K562 (cell line): ENCODE results near the gene PLTP. TPM values are rescaled to one million over a fixed set of nuclear protein-coding genes. Genes with fewer than 3 reads are reported as not detected.

Source experiments
- CBFA2T3 ChIP-seq: fragments of 450-650 bp; IDR thresholded peaks from 2 replicates; pipeline ENCODE4 v1.6.1; 2017
- CHD2 ChIP-seq: IDR thresholded peaks from 2 replicates; pipeline ENCODE4 v1.6.1; 2011; ENCODE audit warnings: low read depth, low read length
- FOXA1 ChIP-seq: fragments of 450-650 bp; IDR thresholded peaks from 2 replicates; pipeline ENCODE4 v1.6.1; 2016; ENCODE audit warnings: mild to moderate bottlenecking, borderline replicate concordance
- FOXM1 ChIP-seq, 2 experiments: fragments of 450-650 bp in 1 of 2; sonication (generic) in 1 of 2; formaldehyde crosslinking in 1 of 2; IDR thresholded peaks; 2 replicates each; pipeline versions ENCODE4 v1.6.1 to v1.9.0; 2017 to 2022; ENCODE audit warnings: low read depth in 2 of 2, mild to moderate bottlenecking in 2 of 2, missing genetic modification reagents in 1 of 2, moderate library complexity in 1 of 2
- GTF2E2 ChIP-seq: fragments of 200-800 bp; sonication (Bioruptor generic); IDR thresholded peaks from 2 replicates; pipeline ENCODE4 v1.6.1; 2016; ENCODE audit warnings: missing genetic modification characterization, missing compliant biosample characterization
- HMGN3 ChIP-seq: IDR thresholded peaks from 2 replicates; pipeline ENCODE4 v1.6.1; 2011; ENCODE audit warnings: borderline replicate concordance, low read depth, mild to moderate bottlenecking, mixed read lengths, low read length; ENCODE audit not compliant: insufficient read length; ENCODE audit errors: extremely low read depth
- KDM4B ChIP-seq, 2 experiments: fragments of 450-650 bp in 1 of 2; sonication (generic) in 1 of 2; IDR thresholded peaks; 2 replicates each; pipeline ENCODE4 v1.6.1; 2016 to 2017; ENCODE audit warnings: borderline replicate concordance in 2 of 2, antibody characterized with exemption in 1 of 2, low read depth in 1 of 2, mild to moderate bottlenecking in 1 of 2
- KDM5B ChIP-seq: fragments of 200-600 bp; sonication (generic); IDR thresholded peaks from 2 replicates; pipeline ENCODE4 v1.6.1; 2012; ENCODE audit warnings: low read depth, mild to moderate bottlenecking, moderate library complexity, low read length, control low read depth, inconsistent platforms; ENCODE audit not compliant: insufficient replicate concordance
- MAX ChIP-seq: sonication (generic); formaldehyde crosslinking; IDR thresholded peaks from 2 replicates; pipeline ENCODE4 v1.9.0; 2022; ENCODE audit warnings: mild to moderate bottlenecking, missing genetic modification reagents
- MTA3 ChIP-seq: fragments of 450-650 bp; formaldehyde crosslinking; IDR thresholded peaks from 2 replicates; pipeline ENCODE4 v1.6.1; 2017; ENCODE audit warnings: mild to moderate bottlenecking, borderline replicate concordance
- NFRKB ChIP-seq: fragments of 450-650 bp; IDR thresholded peaks from 2 replicates; pipeline ENCODE4 v1.6.1; 2016; ENCODE audit warnings: low read depth
- NR2C1 ChIP-seq, 2 experiments: fragments of 450-650 bp; IDR thresholded peaks; 2 replicates each; pipeline ENCODE4 v1.6.1; 2017; ENCODE audit warnings: mild to moderate bottlenecking in 2 of 2, antibody characterized with exemption in 1 of 2, inconsistent platforms in 1 of 2, missing compliant biosample characterization in 1 of 2, missing genetic modification characterization in 1 of 2
- PHF8 ChIP-seq: fragments of 200-600 bp; sonication (generic); IDR thresholded peaks from 2 replicates; pipeline ENCODE4 v1.6.1; 2012; ENCODE audit warnings: mixed run types, mild to moderate bottlenecking, inconsistent platforms, low read length, moderate library complexity, borderline replicate concordance
- PML ChIP-seq: IDR thresholded peaks from 2 replicates; pipeline ENCODE4 v1.6.1; 2012; ENCODE audit warnings: low read length, inconsistent platforms
- POLR2A ChIP-seq: fragments of 450-650 bp; conservative IDR thresholded peaks from 2 replicates; pipeline ENCODE4 v1.6.1; 2016
- POU5F1 ChIP-seq: fragments of 150-350 bp; IDR thresholded peaks from 2 replicates; pipeline ENCODE4 v1.6.1; 2014; ENCODE audit warnings: borderline replicate concordance, low read length, low read depth, mild to moderate bottlenecking; ENCODE audit not compliant: partially characterized antibody
- RAD51 ChIP-seq: fragments of 450-650 bp; IDR thresholded peaks from 2 replicates; pipeline ENCODE4 v1.7.1; 2016; ENCODE audit warnings: low read depth, mild to moderate bottlenecking, borderline replicate concordance
- RBFOX2 ChIP-seq: fragments of 200-400 bp; formaldehyde crosslinking; IDR thresholded peaks from 2 replicates; pipeline ENCODE4 v1.6.1; 2017; ENCODE audit warnings: low read depth, mild to moderate bottlenecking, low read length, moderate library complexity
- RFX1 ChIP-seq: fragments of 450-650 bp; IDR thresholded peaks from 2 replicates; pipeline ENCODE4 v1.6.1; 2016; ENCODE audit warnings: mild to moderate bottlenecking, moderate library complexity
- SAFB2 ChIP-seq: fragments of 200-400 bp; formaldehyde crosslinking; IDR thresholded peaks from 2 replicates; pipeline ENCODE4 v1.6.1; 2018; ENCODE audit warnings: borderline replicate concordance, low read length, low read depth, moderate library complexity; ENCODE audit not compliant: severe bottlenecking
- SREBF2 ChIP-seq: sonication (generic); formaldehyde crosslinking; IDR thresholded peaks from 2 replicates; pipeline ENCODE4 v1.4.0; 2020; ENCODE audit warnings: mild to moderate bottlenecking, missing genetic modification reagents
- SUPT5H ChIP-seq: fragments of 450-650 bp; IDR thresholded peaks from 2 replicates; pipeline ENCODE4 v1.6.1; 2016
- TBP ChIP-seq: optimal IDR thresholded peaks from 2 replicates; pipeline ENCODE3; 2011; ENCODE audit warnings: low read depth, low read length, improper control_type of control experiment
- TCFL5 ChIP-seq: fragments of 250-450 bp; sonication (Bioruptor Pico); conservative IDR thresholded peaks from 2 replicates; pipeline ENCODE4 v1.6.1; 2021; ENCODE audit warnings: mild to moderate bottlenecking, moderate library complexity, matching md5 sums
- ZBTB33 ChIP-seq: sonication (generic); formaldehyde crosslinking; IDR thresholded peaks from 2 replicates; pipeline ENCODE4 v1.8.1; 2023; ENCODE audit warnings: mild to moderate bottlenecking, missing genetic modification reagents
- ZC3H4 ChIP-seq: sonication (generic); formaldehyde crosslinking; IDR thresholded peaks from 2 replicates; pipeline ENCODE4 v1.9.0; 2021; ENCODE audit warnings: missing genetic modification reagents, borderline replicate concordance
- polyA plus RNA-seq, 8 experiments: library from polyadenylated mRNA; depleted of rRNA in 4 of 8; stranded (reverse) in 5 of 8; unstranded in 3 of 8; fragments of >200 nt; fragmentation: Nextera tagmentation in 2 of 8; fragmentation: Illumina TruSeq in 1 of 8; extraction: Ambion mirVana in 2 of 8; extraction: Trizol in 1 of 8; gene quantifications; 2 replicates each; pipeline versions ENCODE4 v1.2.1 to v1.2.3, GENCODE V29; 2011 to 2014; ENCODE audit warnings: inconsistent platforms in 1 of 8, missing spikeins in 1 of 8
- total RNA-seq, 7 experiments: library from RNA; depleted of rRNA in 6 of 7; stranded (reverse); fragments of >200 nt in 6 of 7; fragmentation: Illumina TruSeq in 2 of 7; extraction: Trizol in 2 of 7; gene quantifications; 2 replicates each; pipeline versions ENCODE4 v1.2.1 to v1.2.3, GENCODE V29; 2011 to 2021; ENCODE audit warnings: low replicate concordance in 1 of 7

PLTP gene
- total and polyA plus RNA-seq, 9 of the 15 experiments (the other 6 are each of a cell fraction or from before 2014, with no cell fraction given), result 2.8 to 29.3 (median 17.6) TPM

- TF ChIP-seq MTA3 (no peak), TBP (peak; percentile 76), SAFB2 (no peak), PML (no peak), KDM4B (IDR thresholded peaks at IDR 0.05; ENCODE audit: borderline replicate concordance in 2 of 2, low read depth in 1 of 2) (no peak), NFRKB (peak; percentile 7; the same call in 1 of the 2 replicates), KDM5B (peak; percentile 50), TCFL5 (CRISPR knock-in tag) (no peak), GTF2E2 (tag) (0 out of 2 replicates have a peak, but pooled peaks have one; percentile 32), NR2C1 (IDR thresholded peaks at IDR 0.05) (no peak), NR2C1 (tag; IDR thresholded peaks at IDR 0.05) (no peak), SREBF2 (CRISPR knock-in tag) (0 out of 2 replicates have a peak, but pooled peaks have one; percentile 2), MAX (0 out of 2 replicates have a peak, but pooled peaks have one; percentile 10), SUPT5H (peak; percentile 39), PHF8 (peak; percentile 8; the same call in 1 of the 2 replicates), POLR2A (peak; percentile 15), FOXM1 (IDR thresholded peaks at IDR 0.05; ENCODE audit: low read depth) (no peak), FOXM1 (CRISPR knock-in tag; IDR thresholded peaks at IDR 0.05; ENCODE audit: low read depth) (0 out of 2 replicates have a peak, but pooled peaks have one; percentile 19), HMGN3 (peak; percentile 2), POU5F1 (no peak), RAD51 (peak; percentile 56; the same call in 1 of the 2 replicates), RFX1 (peak; percentile 91), FOXA1 (no peak), RBFOX2 (peak; percentile 75), ZBTB33 (CRISPR knock-in tag) (peak; percentile 34; the same call in 1 of the 2 replicates), ZC3H4 (CRISPR knock-in tag) (0 out of 2 replicates have a peak, but pooled peaks have one; percentile 10), CHD2 (no peak), CBFA2T3 (no peak)
Observed at GRCh38 chr20:45911486-45912343, at the start of gene PLTP (continued).
